Esophagus muscularis mucosa (tissue), 4 donors: Measurements from ENCODE around the gene TMEM114. TPM values are rescaled to one million over a fixed set of nuclear protein-coding genes. Genes with fewer than 3 reads are reported as not detected.

ENCODE experiments used
- DNase-seq: peaks from one replicate; pipeline ENCODE4 v3.0.0-alpha.2; 2017; ENCODE audit errors: extremely low spot score
- H3K27ac ChIP-seq, 4 donors: fragments of 200-600 bp; sonication (generic); replicated peaks in 1 of 4; 1 replicate in 3 of 4; 2 replicates in 1 of 4; pipeline ENCODE4 v1.5.1; 2016 to 2019; ENCODE audit warnings: mild to moderate bottlenecking in 1 of 4
- H3K27me3 ChIP-seq, 4 donors: fragments of 200-600 bp; sonication (generic); one replicate each; pipeline versions ENCODE4 v1.5.1 to v1.6.0; 2016 to 2019
- H3K36me3 ChIP-seq, 4 donors: fragments of 200-600 bp; sonication (generic); one replicate each; pipeline ENCODE4 v1.5.1; 2016 to 2019
- H3K4me1 ChIP-seq, 4 donors: fragments of 200-600 bp; sonication (generic); one replicate each; pipeline ENCODE4 v1.5.1; 2016 to 2019
- H3K4me3 ChIP-seq, 4 donors: fragments of 200-600 bp; sonication (generic); 1 replicate in 2 of 4; 2 replicates in 2 of 4; pipeline ENCODE4 v1.5.1; 2016 to 2019; ENCODE audit warnings: mild to moderate bottlenecking in 4 of 4, moderate library complexity in 1 of 4
- H3K9me3 ChIP-seq, 4 donors: fragments of 200-600 bp; sonication (generic); 1 replicate in 3 of 4; 2 replicates in 1 of 4; pipeline ENCODE4 v1.5.1; 2016 to 2019
- CTCF ChIP-seq, 3 experiments: fragments of 200-600 bp in 2 of 3; fragments of 450-650 bp in 1 of 3; sonication (generic) in 2 of 3; IDR thresholded peaks; one replicate each; pipeline ENCODE4 v1.5.1; 2017 to 2019; ENCODE audit warnings: antibody characterized with exemption in 3 of 3, mild to moderate bottlenecking in 2 of 3, moderate library complexity in 1 of 3
- EP300 ChIP-seq: sonication (generic); formaldehyde crosslinking; IDR thresholded peaks from one replicate; pipeline ENCODE4 v1.6.1; 2017; ENCODE audit warnings: antibody characterized with exemption
- POLR2A ChIP-seq: fragments of 450-650 bp; IDR thresholded peaks from one replicate; pipeline ENCODE4 v1.6.1; 2017; ENCODE audit warnings: antibody characterized with exemption, moderate library complexity, mild to moderate bottlenecking, low read depth
- POLR2AphosphoS5 ChIP-seq, 2 donors: sonication (generic); formaldehyde crosslinking; IDR thresholded peaks; one replicate each; pipeline ENCODE4 v1.6.1; 2017; ENCODE audit warnings: antibody characterized with exemption in 2 of 2
- WGBS: methylation state at CpG from one replicate; pipeline ENCODE4 v1.1.5; 2018; 5-methylcytosine and 5-hydroxymethylcytosine counted together
- intact Hi-C: fragments of 100-400 bp; cut with DNase I; formaldehyde crosslinking; loops from one replicate; pipeline ENCODE4 v1.15.1; 2023
- total RNA-seq, 4 donors: library from RNA; depleted of rRNA; stranded (reverse); fragments of >200 nt; gene quantifications; one replicate each; pipeline versions ENCODE4 v1.1.0 to v1.2.1, GENCODE V29; 2016

TMEM114 gene
- total RNA-seq, 4 donors from 2014 or later, result not detected

GRCh38 chr16:8621222-8621571 is 30.9 kb upstream of the TMEM114 start:
- TF ChIP-seq POLR2AphosphoS5 (IDR thresholded peaks at IDR 0.05) (no peak), POLR2A (no peak), EP300 (no peak), CTCF (IDR thresholded peaks at IDR 0.05) (no peak)
- intact Hi-C loops, result no loop called here
- Histone ChIP-seq H3K27ac (peak overlapping the region; percentile 62 to 89 (median 84)), H3K27me3 (peaks cover 0 to 8% (median 0%) of the 10 kb centered on the region in 4 donors), H3K36me3 (peaks cover 9 to 22% (median 10%) of the 10 kb centered on the region in 4 donors), H3K4me1 (peaks cover 15 to 37% (median 20%) of the 10 kb centered on the region in 4 donors), H3K4me3 (peak overlapping the region; percentile 70 to 97 (median 84)), H3K9me3 (no peaks in the 10 kb centered on the region)
- DNase-seq, result no peak
- 26% methylated on average over 8 of the region's 12 CpGs for WGBS

- no peak for DNase-seq
- WGBS, result 82% methylated on average over 6 of the region's 6 CpGs
- TF ChIP-seq EP300, result no peak
- no peak for TF ChIP-seq CTCF (IDR thresholded peaks at IDR 0.05)
- TF ChIP-seq POLR2A, result no peak
- no peak for TF ChIP-seq POLR2AphosphoS5 (IDR thresholded peaks at IDR 0.05)
- no peaks in the 10 kb centered on the region for H3K9me3 ChIP-seq
- intact Hi-C loops, result no loop called here
- H3K36me3 ChIP-seq, result peaks cover 2 to 15% (median 4%) of the 10 kb centered on the region in 4 donors
- peaks cover 15 to 37% (median 20%) of the 10 kb centered on the region in 4 donors for H3K4me1 ChIP-seq
- peaks cover 0 to 15% (median 0%) of the 10 kb centered on the region in 4 donors for H3K27me3 ChIP-seq
- H3K27ac ChIP-seq, result no peak overlapping the region
- H3K4me3 ChIP-seq, result no peak overlapping the region
Measured at GRCh38 chr16:8620535-8620934, 30.2 kb upstream of the TMEM114 start.

GRCh38 chr16:8619671-8620370 is 29.5 kb upstream of the TMEM114 start:
- peaks cover 15 to 34% (median 20%) of the 10 kb centered on the region in 4 donors for H3K4me1 ChIP-seq
- intact Hi-C loops, result no loop called here
- H3K9me3 ChIP-seq, result no peaks in the 10 kb centered on the region
- peaks cover 0 to 9% (median 0%) of the 10 kb centered on the region in 4 donors for H3K36me3 ChIP-seq
- peaks cover 0 to 20% (median 0%) of the 10 kb centered on the region in 4 donors for H3K27me3 ChIP-seq
- H3K4me3 ChIP-seq, result no peak overlapping the region
- TF ChIP-seq POLR2A, result no peak
- TF ChIP-seq POLR2AphosphoS5 (IDR thresholded peaks at IDR 0.05), result no peak
- no peak for TF ChIP-seq CTCF (IDR thresholded peaks at IDR 0.05)
- TF ChIP-seq EP300, result no peak
- no peak for DNase-seq
- no peak overlapping the region for H3K27ac ChIP-seq
- WGBS, result 71% methylated on average over 5 of the region's 5 CpGs

- no peaks in the 10 kb centered on the region for H3K9me3 ChIP-seq
- TF ChIP-seq EP300, result no peak
- TF ChIP-seq POLR2AphosphoS5 (IDR thresholded peaks at IDR 0.05), result no peak
- no peak for TF ChIP-seq CTCF (IDR thresholded peaks at IDR 0.05)
- TF ChIP-seq POLR2A, result no peak
- no peak overlapping the region for H3K27ac ChIP-seq
- intact Hi-C loops, result no loop called here
- peaks cover 0 to 36% (median 0%) of the 10 kb centered on the region in 4 donors for H3K27me3 ChIP-seq
- H3K36me3 ChIP-seq, result no peaks in the 10 kb centered on the region
- no peak for DNase-seq
- no peaks in the 10 kb centered on the region for H3K4me1 ChIP-seq
- no peak overlapping the region for H3K4me3 ChIP-seq
- WGBS, result 64% methylated on average over 9 of the region's 9 CpGs
Measured at GRCh38 chr16:8614435-8615029, 24.2 kb upstream of the TMEM114 start.
